ENCODE results near the gene GNB1.

Gene GNB1

DNA sequence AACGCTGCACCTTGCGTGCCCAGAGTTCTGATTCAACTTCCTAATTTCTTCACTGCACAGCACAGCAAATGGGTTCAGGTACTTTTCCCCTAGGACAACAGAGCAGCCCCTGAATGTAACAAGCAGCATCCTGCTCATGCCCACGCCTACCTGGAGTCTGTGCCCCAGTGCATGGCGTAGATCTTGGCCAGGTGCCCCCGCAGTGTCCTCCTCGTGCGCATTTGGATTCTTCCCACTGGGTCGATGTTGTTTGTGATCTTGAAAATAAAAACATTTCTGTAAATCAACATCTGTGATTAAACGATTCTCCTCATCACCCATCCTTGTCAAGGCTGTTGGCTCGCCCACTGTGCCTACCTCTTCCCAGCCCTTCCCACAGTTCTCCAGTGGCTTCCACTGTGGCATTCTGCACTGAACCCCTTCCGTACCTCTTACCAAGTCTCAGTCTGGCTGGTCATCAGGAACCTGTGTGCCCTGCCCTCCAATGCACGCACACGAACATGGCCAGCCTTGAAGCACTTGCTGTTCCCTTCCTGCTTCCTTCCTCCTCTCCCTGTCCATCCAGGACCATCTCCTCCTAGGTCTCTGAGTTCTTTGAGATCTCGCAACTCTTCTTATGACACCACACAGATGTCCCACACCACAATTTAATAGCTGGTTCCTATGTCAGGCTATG, 75.1 kb downstream of the GNB1 start:
- no peak for DNase-seq

DNA sequence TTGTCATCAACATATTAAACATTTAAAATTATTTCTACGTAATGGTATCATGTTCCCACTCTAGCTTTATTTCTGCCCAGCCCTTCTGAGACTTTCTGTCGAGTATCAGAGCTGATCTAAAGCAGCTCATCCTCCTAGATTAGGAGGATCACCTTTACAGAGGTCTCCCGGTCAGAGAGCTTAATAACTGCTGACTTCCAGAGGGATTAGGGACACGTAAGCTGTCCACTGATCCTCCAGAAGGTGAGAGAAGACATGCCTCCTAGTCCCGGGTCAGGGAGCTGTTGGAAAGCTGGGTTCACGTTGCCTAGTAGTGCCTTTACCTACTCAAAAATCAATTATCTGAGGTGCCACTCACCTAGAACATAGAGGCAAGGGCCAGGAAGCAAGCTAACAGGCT, 81.4 kb downstream of the GNB1 start:
- DNase-seq: no peak

DNA sequence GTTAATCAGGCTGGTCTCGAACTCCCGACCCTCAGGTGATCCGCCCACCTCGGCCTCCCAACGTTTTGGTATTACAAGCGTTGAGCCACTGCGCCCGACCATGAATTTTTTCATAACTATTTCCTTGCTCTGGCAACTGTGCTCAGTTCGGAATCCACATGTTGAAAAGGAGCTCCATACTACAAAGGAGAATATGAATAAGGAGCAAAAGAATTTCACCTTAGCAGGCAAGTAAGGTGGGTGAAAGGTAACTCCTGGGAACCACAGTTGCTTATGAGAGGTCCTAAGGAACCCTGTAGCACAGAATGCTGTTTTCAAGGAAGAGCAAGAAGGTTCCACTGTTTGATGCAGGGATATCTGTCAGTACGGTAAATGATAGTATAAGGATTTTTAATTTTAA, 82.7 kb downstream of the GNB1 start:
- DNase-seq: no peak

DNA sequence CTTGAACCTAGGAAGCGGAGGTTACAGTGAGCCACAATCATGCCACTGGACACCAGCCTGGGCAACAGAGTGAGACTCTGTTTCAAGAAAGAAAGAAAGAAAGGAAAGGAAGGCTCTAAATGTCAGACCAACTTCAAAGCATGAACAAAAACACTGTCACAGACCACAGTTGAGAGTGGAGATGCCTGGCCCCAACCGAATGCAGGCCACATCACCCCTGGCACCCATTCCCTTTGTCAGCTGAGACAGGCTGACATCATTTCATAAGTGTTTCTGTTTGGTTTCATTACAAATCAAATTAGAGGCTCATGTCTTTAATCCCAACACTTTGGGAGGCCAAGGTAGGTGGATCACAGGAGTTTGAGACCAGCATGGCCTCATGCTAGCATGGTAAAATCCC, 84.0 kb downstream of the GNB1 start:
- DNase-seq: no peak

DNA sequence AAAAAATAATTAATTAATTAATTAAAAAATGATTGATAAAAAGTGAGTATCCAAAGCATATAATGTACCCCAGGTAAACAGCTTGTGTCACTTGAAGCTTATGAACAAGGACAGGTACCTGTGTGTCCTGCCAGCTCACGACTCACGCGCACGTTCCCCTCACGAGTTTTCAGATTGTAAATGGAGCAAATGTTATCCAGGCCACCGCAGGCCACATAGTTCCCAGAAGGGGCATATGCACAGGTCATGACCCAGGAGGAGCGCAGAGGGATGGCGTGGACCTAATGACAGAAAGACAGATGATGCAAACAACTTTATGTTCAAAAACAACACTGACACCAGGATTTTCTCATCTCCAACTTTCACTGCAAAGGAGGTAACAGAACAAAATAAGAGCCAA, 86.6 kb downstream of the GNB1 start:
- no peak for DNase-seq

DNA sequence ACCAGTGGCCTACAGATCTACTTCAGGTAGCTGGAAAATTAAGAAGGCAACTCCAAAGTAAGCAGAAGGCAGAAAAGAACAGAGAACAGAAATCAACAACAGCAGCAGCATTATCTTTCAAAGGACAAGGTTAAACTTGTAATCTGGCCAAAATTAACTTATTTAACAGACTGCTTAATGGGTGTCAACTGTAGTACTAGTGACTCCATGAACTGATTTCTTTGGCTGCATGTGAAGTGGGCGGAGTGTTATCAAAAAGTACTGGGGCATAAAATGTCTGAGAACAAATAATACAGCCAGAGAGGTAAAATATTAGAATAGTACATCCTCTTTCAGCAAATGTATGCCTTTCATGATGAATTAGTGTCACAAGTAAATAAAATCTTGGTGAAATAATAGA, 88.0 kb downstream of the GNB1 start:
- DNase-seq: no peak

DNA sequence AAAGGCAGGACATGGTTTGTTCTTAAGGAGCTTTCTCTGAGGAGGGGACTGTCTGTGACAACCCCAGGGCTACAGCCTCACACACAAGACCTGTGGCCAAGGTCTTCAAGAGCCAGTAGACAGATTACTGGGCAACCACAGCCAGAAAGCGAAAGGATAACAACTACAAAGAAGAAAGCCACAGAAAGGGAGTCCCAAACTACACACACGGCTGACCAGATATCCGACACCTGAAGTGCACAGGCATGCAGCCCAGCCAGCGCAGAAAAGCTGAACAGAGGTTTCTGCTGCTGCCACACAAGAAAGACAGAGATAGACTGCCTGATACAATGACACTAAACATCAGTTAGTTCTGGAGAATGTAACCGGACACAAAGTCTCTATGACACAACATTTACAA, 91.2 kb downstream of the GNB1 start:
- DNase-seq: no peak

DNA sequence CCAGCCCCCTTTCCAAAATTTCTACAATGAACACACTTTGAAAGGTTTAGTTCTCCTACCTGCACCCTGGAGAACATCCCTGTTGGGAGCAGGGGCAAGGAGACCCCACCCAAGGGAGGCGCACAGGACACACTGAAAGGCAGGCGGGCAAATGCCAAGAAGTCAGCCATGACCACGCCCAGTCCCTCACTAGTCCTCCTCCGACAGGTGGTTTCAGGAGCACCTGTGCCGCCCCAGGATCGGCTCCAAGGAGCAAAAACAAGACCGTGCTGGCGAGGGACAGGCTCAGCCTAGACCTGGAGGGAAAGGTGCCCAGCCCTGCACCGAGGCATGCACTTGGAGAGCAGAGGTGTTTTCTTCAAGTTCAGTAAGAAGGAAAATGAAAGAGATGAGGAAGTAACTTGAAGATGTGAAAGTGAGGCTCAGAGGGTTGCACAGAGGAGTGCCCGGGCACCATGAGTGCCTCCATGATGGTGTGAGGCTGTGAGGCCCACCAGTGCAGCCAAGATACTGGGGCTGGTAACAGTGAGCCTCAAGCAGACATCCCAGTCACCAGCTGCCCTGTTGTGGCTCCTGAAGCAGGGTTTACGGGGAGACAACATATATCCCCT, 93.1 kb downstream of the GNB1 start:
- no peak for DNase-seq

DNA sequence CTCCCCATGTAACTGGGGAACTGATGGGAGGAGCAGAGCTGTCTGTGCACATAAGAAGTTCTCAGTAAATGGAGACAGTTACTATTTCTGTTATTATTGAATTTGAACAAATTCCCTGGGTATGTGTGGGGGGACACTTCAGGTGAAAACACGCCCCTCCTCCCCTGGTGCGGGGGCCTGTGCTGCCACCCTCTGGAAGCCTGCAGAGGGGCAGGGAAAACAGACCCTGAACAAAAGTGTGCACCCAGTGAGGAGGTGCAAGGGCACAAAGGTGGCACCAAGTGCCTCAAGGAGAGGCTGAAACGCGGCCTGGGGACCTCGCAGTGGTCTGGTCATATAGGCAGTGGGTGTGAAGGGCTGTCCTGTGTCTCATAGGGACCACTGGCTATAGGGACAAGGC, 94.4 kb downstream of the GNB1 start:
- no peak for DNase-seq

DNA sequence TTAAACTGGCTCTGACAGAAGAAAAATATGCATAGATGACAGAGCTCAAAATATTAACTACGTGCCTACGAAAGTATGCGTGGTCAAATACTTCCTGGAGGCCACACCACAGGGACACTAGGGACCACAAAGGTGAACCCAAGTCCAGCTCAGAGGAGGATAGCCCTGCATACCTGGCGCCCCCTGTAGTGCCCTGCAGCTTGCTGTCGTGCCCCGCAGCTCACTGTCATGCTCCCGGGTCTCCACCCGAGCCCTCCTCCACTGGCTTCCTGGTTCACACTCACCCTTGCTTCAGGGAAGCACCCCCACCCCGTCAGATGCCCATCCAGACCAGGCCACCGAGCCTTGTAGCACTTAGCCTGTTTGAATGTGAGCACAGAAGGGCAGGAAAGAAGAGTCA, 95.9 kb downstream of the GNB1 start:
- DNase-seq: no peak

DNA sequence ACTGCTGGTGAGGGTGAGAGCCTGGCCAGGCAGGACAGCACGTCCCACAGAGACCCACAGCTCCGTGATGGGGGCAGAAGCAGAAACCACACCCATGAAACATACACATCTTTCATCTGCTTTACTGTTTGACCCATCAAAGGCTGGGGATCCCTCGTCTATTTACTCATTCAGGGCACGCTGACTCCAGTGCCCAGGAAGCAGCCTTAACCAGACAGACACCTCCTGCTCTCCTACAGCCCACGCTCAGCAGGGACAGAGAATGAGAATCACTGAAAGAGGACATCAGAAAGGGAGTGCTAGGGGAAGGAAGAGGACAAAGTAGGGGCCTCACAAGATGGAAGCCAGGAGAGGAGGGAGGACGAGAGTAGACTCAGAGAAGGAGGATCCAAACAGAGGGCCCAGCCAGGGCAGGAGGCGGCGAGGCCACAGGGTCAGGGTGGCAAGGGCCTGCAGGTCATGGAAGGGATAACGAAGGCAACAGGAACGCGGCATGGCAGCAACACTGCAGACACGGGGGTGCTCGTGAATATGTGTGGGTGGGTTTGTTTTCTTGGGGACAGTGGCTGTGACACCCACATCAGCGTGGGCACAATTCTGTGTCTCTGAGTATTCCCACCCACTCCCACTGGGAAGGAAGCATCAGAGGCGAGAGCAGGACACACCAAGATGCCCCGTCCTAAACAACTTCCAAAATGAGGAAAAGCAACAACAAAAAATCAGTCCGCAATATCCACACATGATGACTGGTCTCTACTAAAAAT, 97.2 kb downstream of the GNB1 start:
- DNase-seq: no peak

DNA sequence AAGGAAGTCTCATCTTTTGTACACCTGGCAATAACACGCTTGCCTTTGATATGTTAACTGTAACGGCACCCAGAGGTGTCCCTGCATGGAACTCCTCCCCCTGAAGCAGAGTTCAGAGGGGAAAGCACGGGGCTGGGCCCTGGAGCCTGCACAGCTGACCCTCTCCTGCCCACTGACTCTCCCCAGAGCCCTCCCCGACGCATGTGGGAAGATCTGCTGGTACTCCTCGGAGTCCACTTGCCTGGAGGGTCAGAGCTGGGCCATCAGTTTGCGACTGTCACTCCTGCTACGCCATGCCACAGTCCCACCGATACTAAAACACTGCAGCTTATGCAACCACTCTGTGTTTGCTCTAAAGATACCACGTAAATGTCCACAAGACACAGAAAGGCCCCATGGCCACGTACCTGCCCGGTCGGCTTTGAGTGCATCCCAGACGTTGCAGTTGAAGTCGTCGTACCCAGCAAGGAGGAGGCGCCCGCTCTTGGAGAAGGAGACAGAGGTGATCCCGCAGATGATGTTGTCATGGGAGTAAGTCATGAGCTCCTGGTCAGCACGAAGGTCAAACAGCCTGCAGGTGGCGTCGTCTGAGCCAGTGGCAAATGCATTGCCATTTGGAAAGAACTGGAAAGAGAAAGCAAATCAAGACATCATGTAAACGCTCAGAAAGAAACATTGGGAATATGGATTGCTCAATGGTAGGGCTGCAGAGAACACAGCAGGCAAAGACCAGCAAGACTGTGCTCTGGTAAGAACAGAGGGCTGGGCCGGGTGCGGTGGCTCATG, 102.0 kb downstream of the GNB1 start:
- DNase-seq: no peak

DNA sequence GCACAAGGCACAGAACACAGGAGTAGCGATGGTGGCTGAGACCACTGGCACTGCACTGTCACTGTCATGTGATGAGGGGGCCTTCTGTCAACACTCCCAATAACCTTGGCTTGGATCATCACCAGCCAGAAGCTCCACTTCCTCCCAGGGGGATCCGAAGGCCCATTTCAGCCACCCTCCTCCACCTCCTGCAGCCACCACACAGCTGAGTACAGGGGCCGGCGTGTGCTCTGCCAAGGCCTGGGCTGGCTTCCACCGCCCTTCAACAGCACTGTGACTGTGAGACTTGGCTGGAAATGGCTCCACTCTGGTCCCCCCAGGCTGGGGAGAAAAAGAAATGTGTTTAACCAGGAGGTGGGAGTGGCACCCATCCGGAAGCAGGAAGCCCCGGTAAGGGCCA, 102.8 kb downstream of the GNB1 start:
- no peak for DNase-seq

DNA sequence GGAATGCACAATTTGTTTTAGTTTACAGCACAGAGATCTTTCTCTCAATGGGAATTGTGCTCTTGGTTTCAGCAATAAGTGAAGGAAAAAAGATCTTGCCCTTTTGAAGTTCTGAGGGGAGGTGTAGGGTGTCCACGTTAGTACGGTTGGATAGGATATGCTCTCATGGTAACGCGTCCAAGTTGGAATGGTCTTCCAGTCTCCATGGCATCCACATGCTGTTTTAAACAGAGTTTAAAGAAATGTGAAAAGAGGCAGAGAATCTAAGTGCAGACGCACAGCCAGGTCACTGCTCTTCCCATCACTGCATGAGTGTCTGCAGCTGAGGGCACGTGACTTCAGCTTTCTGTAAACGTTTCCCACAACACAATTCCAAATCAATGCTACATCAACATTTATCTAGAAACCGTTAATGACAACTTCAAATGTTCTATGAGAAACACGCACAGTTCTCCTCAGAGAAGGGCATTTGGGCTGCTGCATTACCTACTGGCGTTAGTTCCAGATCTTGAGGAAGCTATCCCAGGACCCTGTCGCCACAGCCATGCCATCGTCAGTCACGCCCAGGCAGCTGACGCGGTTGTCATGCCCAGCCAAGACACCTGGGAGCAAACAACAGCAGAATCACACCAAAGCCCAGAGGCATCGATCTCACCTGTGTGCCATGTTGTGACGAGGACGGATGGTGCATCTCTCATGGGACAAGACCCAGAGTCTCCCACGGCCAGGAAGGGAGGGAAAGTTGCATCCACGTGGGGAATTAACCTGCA, 103.9 kb downstream of the GNB1 start:
- DNase-seq: no peak

DNA sequence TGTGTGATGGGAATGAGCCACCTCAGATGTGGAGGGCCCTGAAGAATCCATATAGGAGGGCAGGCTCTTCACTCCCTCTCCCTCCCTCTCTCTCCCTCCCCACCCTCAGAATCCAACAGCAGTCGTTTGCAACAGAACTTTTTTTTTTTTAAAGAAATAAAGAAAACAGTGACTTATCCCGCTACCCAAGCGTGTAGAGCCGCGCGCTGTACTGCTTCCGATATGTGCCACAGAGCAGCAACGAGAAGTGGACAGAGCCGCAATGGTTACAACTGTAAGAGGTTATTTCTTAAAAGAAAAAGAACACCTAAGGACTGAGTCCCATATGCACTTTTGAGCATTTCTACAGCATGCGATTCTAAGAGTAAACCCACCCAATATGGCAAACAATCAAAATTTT, 105.2 kb downstream of the GNB1 start:
- DNase-seq: no peak

DNA sequence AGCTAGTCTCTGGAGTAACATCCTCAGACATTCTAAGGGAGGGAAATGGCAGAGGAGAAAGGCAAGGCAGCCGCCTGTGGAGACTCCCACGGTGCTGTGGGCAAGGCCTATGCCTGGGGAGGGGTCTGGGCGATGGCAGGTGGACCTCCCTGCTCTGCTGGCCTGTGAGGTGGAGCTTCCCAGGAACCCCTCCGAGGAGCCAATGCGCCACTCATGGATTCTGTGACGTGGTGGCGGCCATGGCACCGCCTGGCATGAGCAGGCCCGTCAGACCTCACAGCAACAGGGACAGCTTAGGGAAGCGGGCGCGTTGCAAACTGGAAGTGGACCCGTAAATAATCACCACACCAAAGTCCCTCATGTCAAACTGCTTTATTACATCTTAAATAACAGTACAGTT, 106.0 kb downstream of the GNB1 start:
- DNase-seq: no peak

DNA sequence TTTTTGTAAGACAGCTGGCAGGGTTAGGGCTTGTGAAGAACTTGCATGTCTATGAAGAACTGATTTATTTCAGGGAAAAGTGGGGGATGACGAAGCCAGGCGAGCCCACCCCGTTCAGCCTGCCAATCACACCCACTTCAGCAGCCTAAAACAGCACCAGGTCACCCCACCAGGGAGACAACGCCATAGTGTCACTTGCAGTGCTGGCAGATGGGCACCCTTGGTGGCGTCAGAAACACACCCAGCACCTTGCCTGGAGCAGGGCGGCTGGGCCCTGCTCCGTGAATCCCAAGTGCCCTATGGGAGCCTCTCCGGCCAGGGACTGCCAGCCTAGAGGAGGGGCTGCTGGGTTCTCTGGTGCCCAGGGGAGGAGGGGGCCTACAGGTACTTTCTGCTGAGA, 107.6 kb downstream of the GNB1 start:
- no peak for DNase-seq

DNA sequence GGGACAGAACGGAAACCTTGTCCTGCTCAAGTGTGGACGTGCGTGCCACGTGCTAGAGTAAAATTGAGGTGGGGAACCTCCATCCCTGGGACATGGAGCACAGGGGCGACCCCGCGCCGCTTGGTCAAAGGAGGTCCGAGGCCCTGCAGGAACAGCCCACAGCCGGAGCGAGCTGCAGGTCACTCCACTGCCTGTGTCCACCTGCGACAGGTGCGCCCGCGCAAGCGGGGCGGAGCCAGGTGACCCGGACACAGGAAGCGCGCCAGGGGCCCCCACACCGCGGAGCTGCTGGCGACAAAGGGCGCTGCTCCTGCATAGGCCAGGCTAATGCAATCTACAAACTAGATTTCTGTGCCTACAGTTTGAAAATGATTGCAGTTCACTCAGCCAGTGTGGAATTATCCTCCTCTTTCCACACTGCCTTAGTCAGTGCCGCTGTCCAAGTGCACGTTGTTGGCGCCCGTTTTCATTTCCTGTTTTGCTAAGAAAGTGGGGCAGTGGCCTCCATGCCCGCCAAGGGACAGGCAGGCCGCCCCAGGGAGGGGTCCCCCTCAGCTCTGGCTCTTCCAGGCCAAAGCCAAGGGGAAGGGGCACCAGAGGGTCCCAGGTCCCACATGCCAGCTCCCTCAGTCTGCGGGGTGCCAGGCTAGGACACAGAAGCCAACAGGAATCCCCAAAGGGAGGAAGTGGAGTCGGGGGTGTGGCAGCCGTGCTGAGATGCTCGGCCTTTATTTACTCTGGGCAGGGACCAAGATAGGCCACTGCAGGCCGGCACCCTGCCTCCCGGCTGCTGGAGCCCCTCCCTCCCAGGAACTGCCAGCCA, 108.3 kb downstream of the GNB1 start:
- DNase-seq: no peak

DNA sequence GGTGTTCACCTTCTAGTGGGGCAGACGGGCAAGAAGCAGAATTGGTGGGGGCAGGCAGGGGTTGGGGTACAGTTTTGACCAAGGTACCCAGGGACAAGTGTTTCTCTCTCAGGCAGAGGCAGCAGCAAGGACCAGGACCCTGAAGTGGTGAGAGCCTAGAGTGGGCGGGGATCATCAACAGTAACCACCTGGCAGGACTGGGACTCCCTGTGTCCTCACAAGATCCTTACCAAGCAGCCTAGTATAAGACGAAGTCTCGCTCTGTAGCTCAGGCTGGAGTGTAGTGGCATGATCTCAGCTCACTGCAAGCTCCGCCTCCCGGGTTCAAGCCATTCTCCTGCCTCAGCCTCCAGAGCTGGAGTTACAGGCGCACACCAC, 109.4 kb downstream of the GNB1 start:
- no peak for DNase-seq

DNA sequence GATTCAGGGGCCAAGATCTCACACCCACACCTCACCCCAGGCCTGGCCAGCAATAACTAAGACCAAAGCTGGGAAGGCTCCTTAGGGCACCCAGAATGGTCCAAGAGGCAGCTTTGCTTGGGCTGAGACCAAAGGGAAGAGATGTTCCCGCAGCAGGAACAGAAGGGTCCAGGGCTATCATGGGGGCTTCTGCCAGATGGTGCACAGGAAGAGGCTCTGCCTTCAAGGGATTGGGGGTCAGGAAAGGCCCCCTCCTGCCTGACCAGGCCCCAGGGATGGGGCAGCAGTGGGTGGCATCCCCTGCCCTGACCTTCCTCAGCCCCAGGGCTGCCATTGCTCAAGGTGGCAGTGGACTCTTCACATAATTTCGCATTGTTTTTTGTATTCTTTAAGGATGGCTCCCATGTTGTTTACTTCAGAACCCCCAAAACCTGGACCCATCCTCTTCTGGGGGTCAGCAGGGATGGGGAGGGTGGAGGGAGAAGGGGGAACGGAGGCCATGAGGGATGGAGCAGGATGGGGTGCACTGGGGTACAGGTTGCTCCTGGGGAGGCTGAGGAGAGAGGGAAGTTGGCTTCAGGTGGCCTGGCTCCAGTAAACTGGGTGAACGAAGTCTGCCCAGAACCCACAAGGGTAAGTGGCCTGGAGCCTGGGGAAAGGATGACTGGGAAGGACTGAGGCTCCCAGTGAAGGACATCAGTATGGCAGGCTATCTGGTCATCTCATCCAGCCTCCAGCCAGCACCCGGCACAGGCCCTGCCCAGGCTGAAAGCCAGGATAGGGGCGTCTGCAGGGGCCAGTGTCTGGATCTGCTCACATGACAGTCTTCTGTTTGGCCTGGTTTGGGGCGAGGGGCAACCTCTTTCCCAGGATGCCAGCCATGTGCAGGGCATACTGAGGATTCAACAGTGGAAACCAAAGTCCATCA, 110.0 kb downstream of the GNB1 start:
- DNase-seq: no peak
